AG09309 (cell line): ENCODE data around the gene ACSS2.
A peak's percentile ranks its signal among the peaks of the same experiment; 100 is the strongest.

Experiments used
- DNase-seq: peaks from one replicate; pipeline ENCODE4 v3.0.0-alpha.2; 2010; ENCODE audit warnings: low read depth
- H3K4me3 ChIP-seq: 2 replicates; pipeline ENCODE4 v1.5.1; 2011; ENCODE audit warnings: mild to moderate bottlenecking, low read depth, low read length, moderate library complexity; ENCODE audit not compliant: control insufficient read depth
- TF ChIP-seq, protein P1 (sequence below): IDR thresholded peaks from 2 replicates; pipeline ENCODE4 v1.5.1; 2011; ENCODE audit warnings: mild to moderate bottlenecking, low read depth, low read length, inconsistent platforms; ENCODE audit not compliant: insufficient read depth, control insufficient read depth; ENCODE audit errors: missing control alignments

The ACSS2 gene

DNA sequence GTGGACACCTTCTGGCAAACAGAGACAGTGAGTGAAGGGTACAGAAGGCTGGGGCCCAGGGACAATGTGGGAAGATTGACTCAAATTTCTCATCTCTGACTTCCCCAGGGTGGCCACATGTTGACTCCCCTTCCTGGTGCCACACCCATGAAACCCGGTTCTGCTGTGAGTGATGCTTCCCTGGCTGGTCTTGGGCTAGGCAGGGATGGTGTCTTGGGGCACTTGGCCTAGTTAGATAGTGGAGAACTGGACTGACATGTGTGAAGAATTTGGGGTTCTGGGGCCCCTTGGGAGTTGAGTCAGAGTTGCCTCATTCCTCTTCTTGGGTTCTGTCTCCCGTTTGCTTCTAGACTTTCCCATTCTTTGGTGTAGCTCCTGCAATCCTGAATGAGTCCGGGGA is 45.0 kb downstream of the ACSS2 start:
- H3K4me3 ChIP-seq: no peak overlapping the region
- TF ChIP-seq, protein P1, sequence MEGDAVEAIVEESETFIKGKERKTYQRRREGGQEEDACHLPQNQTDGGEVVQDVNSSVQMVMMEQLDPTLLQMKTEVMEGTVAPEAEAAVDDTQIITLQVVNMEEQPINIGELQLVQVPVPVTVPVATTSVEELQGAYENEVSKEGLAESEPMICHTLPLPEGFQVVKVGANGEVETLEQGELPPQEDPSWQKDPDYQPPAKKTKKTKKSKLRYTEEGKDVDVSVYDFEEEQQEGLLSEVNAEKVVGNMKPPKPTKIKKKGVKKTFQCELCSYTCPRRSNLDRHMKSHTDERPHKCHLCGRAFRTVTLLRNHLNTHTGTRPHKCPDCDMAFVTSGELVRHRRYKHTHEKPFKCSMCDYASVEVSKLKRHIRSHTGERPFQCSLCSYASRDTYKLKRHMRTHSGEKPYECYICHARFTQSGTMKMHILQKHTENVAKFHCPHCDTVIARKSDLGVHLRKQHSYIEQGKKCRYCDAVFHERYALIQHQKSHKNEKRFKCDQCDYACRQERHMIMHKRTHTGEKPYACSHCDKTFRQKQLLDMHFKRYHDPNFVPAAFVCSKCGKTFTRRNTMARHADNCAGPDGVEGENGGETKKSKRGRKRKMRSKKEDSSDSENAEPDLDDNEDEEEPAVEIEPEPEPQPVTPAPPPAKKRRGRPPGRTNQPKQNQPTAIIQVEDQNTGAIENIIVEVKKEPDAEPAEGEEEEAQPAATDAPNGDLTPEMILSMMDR: no peak
- DNase-seq: no peak

DNA sequence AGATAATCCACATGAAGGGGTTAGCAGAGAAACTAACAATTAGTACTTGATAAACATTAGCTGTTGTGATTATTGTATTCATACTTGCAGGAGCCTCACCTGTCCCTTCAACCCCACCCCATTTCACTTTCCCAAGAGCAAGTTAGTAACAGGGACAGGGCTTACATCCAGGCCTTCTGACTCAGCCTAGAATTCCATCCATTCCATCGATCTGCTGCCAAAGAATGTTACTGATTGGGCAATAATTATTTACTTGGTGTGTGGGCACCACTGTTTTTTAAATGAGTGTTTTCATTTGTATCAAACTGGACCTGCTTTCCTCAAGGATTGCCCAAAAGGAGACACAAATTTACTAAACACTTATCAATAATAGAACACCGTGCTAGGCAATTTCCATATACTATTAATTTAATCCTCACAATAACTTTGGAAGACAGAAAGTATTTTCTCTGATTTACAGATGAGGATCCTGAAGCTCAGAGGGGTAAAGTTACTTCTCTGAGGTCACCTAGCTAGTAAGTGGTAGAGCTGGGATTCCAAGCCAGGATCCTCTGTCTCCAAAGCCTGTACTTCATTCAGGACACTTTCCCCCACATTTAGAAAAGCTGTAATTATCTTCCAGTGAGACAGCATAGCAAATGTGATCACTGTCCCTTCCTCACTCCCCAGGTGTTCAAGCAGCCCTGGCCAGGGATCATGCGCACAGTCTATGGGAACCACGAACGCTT is 46.4 kb downstream of the ACSS2 start:
- TF ChIP-seq, protein P1: no peak
- peak; percentile 64 for DNase-seq
- H3K4me3 ChIP-seq: no peak overlapping the region

DNA sequence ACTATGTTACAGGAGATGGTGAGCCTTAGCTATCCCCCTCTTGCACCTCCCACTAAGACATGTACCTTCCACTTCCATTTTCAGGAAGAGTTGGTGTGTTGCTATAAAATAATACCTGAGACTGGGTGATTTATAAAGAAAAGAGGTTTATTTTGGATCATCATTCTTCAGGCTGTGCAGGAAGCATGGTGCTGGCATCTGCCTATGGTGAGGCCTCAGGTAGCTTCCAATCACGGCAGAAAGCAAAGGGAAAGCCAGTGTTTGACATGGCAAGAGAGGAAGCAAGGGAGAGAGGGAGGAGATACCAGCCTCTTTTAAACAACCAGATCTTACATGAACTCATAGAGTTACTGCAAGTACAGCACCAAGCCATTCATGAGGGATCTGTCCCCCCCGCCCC is 47.0 kb downstream of the ACSS2 start:
- no peak overlapping the region for H3K4me3 ChIP-seq
- DNase-seq: no peak
- TF ChIP-seq, protein P1: no peak

DNA sequence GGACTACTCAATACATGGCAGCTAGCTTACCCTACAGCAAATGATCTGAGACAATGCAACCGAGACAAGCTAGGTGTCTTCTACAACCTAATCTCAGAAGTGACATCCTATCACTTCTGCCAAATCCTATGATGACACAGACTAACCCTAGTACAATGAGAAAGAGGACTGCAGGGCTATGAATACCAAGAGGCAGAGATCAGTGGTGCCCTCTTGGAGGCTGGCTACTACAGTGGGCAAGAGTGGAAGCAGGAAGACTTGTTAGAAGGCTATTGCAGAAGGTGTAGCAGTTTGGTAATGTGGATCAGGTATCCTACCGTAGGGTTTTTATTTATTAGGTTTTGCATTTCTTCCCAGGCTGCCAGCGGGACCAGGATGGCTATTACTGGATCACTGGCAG is 48.9 kb downstream of the ACSS2 start:
- no peak for DNase-seq
- TF ChIP-seq, protein P1: no peak
- H3K4me3 ChIP-seq: no peak overlapping the region

DNA sequence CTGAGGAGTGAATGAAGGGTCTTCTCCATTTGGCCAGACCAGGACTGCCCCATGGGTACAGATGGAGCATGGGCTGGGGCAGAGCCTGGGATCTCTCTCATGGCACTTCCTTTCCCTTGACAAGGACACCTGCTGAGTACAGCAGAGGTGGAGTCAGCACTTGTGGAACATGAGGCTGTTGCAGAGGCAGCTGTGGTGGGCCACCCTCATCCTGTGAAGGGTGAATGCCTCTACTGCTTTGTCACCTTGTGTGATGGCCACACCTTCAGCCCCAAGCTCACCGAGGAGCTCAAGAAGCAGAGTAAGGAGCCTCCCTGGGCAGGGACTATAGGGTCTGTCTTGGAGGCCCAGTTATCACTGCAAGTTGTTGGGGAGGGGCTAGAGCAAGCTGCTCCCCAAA is 49.6 kb downstream of the ACSS2 start:
- H3K4me3 ChIP-seq: no peak overlapping the region
- TF ChIP-seq, protein P1: no peak
- no peak for DNase-seq

DNA sequence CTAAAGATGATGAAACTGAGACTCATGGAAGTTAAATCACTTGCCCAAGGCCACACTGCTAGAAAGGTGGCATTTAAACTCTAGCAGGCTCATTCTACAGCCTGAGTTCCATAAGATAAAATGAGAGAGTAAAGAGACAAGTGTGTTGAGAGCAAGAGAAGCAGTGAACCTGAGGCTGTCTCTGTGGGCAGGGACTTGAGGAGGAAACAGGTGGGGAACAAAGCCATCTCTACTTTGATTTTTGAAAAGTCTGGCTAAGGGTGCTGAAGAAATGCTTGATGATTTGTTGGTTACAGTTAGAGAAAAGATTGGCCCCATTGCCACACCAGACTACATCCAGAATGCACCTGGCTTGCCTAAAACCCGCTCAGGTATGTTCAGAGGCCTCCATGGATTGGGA is 50.2 kb downstream of the ACSS2 start:
- TF ChIP-seq, protein P1: no peak
- no peak overlapping the region for H3K4me3 ChIP-seq
- DNase-seq: no peak
